GM18508 (cell line): ENCODE data around the gene PLPP1.

ENCODE experiments used
- ATAC-seq: cut with Tn5 transposase; IDR thresholded peaks from one replicate; pipeline ENCODE4 v1.9.1; 2021; ENCODE audit warnings: moderate number of reproducible peaks; ENCODE audit not compliant: insufficient read depth, unreplicated experiment

PLPP1 gene

DNA sequence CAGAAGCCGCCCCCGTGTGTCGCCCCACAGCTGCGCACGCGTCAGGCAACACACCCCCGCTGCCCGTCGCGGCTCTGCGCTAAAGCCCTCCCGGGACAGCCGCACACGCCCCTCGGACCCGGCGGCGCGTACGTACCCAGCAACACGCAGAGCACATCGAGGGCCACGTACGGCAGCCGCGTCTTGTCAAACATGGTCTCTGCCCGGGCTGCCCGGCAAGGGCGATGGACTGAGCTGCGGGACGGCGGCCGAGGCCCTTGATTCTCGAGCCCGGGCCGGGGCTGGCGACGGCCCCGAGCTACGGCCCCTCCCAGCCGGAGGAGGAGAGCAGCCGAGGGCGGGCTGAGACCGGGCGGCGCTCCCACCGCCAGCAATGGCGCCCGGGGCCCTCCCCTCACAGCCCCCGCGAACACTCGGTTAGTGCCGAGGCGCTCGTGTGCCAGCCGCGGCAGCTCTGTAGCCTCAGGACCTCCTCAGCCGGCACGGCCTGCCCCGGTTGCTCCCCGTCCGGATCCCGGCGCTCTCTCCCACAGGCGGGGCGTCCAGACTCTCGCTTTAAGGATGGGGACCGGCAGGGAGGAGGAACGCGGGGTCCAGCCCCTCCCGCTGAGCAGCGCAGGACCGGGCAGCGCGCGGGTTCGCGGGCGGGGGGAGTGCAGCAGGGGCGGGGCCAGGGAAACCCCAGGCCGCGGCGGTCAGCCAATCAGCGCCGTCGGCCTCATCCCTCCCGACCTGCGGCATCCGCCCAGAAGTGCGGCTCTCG lies at the start of gene PLPP1:
Gene PLPP1 (minus strand): TSS at position 529 of the 763 bp plus-strand sequence. CDS start 335 bp downstream, at position 194.
- ATAC-seq: peak; percentile 44

DNA sequence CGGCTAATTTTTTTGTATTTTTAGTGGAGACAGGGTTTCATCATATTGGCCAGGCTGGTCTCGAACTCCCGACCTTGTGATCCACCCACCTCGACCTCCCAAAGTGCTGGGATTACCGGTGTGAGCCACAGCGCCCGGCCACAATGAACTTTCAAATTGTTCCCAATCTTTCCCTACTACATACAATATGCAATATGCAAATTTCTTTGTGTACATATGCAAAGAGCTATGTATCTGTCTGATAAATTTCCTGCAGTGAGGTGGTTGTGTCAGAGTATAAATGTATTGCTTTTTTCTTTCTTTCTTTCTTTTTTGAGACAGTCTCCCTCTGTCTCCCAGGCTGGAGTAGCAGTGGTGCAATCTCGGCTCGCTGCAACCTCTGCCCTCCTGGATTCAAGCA lies 48.8 kb upstream of the PLPP1 start:
- ATAC-seq: no peak

DNA sequence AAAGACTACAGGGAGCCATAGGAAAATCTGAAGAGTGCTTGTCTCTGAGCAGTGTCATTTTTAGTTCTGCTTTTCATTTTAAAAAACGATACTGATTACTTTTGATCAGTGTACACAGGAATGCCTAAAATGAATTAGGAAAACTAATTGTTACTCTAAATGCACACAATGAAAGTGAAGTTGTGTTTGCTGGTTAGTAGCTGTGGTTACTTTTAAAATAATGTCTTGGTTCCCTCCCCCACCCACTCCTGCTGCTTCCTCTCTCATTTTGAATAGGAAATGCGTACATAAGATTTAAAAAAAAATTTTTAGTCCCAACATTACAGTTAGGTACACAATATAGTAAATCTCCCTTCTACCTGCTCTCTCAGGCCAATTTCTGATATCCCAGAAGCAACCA lies 47.5 kb upstream of the PLPP1 start:
- ATAC-seq: no peak

GRCh38 chr5:55580042-55580441 lies 45.3 kb upstream of the PLPP1 start:
- no peak for ATAC-seq

- no peak for ATAC-seq
Measured at GRCh38 chr5:55578771-55579170, 44.0 kb upstream of the PLPP1 start.

- no peak for ATAC-seq
Measured at GRCh38 chr5:55577353-55578060, 42.7 kb upstream of the PLPP1 start.

DNA sequence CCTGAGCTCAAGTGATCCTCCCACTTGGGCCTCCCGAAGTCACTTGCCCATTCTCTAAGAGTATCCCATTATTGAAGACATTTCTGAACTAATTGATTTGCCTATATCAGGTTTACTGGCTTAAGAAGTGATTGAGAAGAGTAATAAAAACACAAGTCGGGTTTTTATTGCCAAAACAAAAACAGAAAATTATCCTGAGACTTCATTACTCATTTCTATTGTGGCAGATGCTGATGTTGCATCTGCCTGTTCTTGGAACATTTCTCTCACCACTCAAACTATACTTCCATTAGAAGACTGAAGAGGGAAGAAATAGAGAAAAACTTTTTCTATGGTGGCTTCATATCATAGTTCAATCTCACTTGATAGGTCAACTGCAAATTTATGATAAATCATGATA lies 41.9 kb upstream of the PLPP1 start:
- no peak for ATAC-seq

GRCh38 chr5:55575815-55576583 lies 41.2 kb upstream of the PLPP1 start:
- ATAC-seq: no peak

DNA sequence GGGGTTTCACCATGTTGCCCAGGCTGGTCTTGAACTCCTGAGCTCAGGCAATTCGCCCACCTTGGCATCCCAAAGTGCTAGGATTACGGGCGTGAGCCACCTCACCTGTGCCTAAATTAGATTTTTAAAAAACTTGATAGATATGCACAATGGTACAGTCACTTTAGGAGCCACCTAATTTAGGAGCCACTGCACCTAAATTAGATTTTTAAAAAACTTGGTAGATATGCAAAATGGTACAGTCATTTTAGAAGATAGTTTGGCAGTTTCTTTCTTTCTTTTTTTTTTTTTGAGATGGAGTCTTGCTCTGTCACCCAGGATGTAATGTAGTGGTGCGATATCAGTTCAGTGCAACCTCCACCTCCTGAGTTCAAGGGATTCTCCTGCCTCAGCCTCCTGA lies 37.8 kb upstream of the PLPP1 start:
- no peak for ATAC-seq

DNA sequence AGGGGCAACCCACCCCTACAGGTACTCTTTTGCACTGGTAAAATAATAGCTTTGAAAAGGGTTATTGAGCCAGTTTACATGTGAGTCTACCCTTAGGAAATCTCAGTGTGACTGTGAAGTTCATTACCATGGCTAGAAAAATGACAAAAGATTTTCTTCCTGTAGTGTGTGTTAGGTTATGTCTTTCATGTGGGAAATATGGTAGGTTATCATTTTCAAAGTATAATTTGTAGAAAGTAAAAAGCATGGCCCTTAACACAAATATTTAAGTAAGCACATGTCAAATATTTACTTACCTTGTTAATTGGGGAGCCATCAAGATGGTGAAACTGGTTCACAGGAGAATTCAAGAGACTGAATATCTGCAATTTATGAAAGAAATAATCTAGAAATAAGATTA lies 37.3 kb upstream of the PLPP1 start:
- no peak for ATAC-seq

DNA sequence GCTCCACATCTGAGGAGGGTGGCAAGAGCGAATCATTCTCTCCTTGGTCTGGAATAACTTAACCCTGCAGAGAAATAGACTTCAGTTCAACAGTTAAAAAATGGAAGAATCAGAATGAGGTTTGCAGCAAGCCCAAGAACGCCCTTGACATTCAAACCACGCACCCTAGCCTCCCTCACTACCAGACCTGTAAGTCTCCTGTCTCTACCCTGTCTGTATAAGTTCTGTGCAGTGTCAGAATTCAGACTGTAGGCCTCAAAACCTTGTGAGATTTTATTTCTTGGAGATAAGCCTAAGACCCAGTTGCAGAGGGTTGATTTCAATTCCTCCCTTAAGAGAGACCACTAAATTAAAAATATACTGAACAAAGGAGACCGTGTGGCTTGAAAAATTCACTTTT lies 35.8 kb upstream of the PLPP1 start:
- no peak for ATAC-seq

GRCh38 chr5:55570026-55570425 lies 35.3 kb upstream of the PLPP1 start:
- no peak for ATAC-seq

DNA sequence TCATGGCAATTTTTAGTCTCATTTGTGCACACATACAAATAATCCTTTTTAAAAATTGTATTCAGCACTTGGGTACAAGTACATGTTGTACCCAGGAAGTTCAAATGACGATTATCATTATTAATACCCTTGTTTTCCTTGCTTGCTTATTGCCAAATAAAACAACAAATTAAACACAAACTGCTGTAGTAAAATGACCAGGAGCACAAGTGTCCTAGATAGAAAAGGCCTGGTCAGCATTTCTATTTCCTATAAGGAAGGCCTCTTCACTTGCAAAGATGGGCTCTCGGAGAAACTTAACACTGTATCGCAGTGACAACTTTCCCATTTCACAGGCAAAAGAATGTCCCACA lies 34.7 kb upstream of the PLPP1 start:
- no peak for ATAC-seq

DNA sequence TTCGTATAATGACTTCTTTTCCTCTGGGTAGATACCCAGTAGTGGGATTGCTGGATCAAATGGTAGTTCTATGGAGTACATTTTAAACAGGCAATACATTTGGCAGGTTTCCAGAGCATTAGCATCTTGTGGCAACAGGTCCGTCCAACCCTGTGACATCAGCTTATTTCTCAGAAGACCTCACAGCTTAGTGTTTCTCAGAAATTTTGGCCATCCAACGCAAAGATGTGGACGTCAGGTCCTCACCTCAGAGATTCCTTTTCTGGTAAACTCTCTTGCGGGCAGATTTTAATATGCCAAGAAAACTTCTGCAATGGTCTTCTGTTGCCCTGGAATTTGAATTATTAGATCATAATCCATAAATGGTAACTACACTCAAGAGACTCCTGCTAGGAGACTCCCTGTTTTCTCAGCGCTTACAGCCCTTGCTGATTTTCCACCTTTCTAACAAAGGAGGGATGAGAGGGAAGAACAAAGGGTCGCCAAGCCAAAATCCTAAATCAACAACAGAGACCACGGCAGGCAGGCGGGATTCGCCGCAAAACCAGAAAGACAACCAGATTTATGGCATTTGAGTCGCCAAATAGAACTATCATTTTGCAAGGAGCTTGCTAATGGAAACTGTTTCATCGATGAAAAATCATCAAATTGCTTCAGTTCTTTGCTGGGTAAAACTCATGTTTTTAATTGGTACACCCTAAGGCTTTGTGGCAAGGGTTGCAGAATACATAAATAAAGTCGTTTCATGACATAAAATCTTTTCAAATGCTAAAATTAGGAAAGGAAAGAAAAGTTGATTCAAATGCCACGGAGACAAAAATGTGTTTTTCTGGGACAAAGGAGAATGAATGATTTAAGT lies 34.1 kb upstream of the PLPP1 start:
- no peak for ATAC-seq

DNA sequence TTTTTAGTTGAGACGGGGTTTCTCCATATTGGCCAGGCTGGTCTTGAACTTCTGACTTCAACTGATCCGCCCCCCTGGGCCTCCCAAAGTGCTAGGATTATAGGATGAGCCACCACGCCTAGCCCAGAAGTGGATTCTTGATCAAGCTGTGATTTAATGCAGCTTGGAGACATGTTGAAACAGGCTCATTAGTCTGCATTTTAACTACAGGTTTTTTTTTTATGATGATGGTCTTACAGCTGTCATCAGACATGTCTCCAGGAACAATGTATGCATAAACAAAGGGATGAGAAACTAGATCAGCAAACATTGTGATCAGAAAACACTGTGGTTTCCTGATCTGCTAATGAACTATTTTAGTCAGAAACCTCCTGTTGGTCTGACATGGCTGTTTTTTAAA lies 30.0 kb upstream of the PLPP1 start:
- no peak for ATAC-seq

GRCh38 chr5:55558484-55558883 lies 23.7 kb upstream of the PLPP1 start:
- ATAC-seq: no peak

DNA sequence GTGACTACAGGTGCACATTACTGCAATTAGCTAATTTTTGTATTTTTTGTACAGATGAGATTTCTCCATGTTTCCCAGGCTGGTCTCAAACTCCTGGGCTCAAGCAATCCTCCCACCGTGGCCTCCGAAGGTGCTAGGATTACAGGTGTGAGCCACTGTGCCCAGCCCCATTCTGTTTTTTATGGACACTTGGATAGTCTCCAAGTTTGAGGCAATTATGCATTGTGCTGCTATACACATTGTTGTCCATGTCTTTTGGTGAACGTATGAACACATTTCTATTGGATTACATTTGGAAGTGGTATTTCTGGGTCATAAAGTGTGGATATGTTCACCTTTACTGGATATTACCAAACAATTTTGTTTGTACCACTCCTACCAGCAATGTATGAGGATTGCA lies 22.4 kb upstream of the PLPP1 start:
- ATAC-seq: no peak

DNA sequence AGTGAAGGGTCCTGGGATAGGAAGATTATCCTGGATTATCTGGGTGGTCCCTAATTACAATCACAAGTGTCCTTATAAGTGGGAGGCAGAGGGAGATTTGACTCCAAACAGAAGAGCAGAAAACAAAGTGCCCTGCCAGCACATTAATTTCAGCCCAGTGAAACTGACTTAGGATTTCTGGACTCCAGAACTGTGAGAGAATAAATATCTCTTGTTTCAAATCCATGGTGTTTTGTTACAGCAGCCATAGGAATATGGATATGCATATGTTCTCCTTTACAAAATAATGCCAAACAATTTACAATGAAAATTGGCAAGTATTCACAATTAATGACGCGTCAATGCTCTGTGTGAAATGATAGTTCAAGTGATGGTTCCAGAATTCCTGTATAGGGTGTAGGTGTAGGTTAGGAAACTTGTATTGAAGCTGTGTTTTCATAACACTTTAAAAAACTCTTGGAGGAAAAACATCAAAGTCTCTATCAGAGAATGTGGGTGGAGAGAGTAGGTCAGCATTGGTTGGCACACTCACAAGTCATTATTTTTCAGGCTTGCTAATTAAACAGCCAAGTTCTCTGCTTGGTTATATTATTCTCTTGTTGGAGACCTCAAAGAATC lies 19.9 kb upstream of the PLPP1 start:
- ATAC-seq: no peak

DNA sequence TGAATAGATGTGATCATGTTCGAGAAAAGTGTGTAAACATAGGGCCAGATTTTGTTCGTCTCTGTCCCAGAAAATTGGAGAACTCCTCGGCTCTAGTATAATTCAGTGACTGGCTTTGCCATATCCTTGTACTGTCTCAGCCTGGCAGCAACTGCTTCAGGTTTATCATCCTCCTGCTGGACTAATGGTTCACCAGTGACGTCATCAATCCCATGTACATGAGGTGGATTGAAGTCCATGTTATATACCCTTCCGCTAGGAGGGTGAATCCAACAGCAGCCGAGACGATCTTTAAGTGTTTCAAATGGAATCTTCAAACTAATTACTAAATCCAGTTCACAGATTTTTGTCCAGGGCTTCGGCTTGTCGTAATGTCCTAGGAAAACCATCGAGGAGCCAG lies 17.1 kb upstream of the PLPP1 start:
- no peak for ATAC-seq

DNA sequence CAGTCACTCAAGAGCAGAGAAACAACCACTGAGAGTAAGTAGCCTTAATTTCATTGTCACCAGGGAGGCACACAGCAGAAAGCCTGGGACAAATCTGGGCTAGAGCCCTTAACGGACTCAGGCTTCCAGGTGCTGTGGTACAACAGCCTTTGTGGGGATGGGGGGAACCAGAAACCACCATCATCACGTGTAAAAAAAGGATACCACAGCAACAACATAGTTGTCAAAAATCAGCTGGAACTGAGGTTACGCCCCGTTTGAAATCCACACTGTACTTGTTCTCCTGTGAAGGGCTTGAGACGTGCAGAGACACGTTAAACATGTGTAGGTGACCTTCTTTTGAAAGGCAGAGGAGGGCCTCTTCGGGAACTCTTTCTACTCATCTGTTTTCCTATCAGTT lies 16.6 kb upstream of the PLPP1 start:
- no peak for ATAC-seq
